AG08395 (cell line): Measurements from ENCODE around the gene TADA2B.
"Not testable (repeated sequence)": the region's sequence is repeated elsewhere in the genome, so short reads cannot be mapped to it uniquely, and the experiment has no call there.

Experiments
- DNase-seq: peaks from one replicate; pipeline ENCODE4 v3.0.0; 2012; ENCODE audit warnings: mixed read lengths, low spot score

Gene TADA2B

DNA sequence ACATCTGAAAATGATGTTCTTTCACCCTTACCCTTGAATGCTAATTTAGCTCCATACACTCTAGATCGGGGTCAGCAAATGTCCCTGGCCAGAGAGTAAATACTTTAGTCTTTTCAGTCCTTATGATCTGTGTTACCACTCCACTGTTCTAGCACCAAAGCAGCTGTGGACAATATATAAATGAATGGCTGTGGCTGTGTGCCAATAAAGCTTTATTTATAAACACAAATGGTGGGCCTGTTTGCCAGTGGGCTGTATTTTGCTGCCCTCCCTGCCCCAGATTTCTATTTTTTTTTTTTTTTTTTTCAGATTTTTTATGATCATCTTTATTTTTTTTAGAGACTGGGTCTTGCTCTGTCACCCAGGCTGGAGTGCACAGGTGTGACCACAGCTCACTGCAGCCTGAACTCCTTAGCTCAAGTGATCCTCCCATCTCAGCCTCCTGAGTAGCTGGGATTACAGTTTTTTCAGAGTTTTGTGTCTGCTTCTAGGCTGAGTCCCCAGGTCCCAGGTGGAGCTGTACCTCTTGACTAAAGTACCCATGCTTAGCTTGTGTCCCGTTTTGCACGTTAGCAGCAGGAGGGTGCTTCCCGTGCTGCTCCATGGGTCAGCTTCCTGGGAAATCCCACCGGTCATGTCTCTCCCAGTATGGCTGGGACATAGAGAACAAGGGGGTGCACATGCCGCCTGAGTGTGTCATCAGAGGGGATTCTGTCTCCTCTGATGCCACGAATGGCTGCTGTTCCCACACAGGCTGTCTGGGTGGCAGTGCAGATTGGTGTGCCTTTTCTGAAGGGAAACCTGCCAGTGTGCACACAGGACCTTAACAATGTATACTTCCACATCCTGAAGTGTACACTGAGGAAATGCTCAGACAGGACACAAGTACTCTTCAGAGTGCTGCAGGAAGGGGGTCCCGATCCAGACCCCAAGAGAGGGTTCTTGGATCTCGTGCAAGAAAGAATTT is 40.7 kb downstream of the TADA2B start:
- DNase-seq: no peak

DNA sequence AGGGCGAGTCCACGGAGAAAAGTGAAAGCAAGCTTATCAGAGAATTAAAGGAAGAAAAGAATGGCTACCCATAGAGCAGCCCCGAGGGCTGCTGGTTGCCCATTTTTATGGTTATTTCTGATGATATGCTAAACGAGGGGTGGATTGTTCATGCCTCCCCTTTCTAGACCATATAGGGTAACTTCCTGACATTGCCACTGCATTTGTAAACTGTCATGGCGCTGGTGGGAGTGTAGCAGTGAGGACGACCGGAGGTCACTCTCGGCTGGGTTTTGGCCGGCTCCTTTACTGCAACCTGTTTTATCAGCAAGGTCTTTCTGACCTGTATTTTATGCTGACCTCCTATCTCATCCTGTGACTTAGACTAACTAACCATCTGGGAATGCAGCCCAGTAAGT is 41.4 kb downstream of the TADA2B start:
- not testable (repeated sequence) for DNase-seq

DNA sequence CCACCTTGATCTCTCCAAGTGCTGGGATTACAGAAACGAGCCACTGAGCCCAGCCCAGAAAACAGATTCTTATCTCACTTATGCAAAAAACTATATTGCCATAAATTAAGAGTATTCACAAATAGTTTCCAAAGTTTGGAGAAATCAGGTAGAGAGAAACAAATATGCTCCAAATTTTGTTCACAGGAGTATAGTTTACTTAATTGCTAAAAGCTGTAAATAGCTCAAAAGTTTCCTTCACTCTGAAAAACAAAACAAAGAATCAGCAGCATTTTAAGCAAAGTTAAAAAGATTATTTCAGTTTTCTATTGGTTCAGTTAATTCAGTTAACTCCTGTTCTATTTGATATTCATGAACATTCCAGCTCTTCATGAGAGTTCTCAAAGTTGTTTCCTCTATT is 43.2 kb downstream of the TADA2B start:
- DNase-seq: no peak

DNA sequence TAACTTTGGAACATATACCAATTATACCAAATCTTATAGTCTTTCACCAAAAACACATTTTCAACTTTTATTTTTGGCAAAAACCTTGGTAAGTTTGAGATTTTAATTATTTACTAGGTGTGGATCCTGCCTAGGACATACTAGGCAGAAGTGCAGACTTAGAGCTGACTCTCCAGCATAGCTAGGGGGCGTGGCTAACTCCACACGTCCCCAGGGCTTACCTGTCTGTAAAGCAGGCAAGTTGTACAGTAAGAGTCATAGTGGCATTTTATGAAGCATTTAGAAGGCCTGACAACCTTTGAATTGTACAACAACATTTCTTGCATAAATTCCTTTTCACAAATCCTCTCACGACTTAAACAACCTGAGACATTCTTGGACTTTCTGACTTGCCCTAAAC is 43.9 kb downstream of the TADA2B start:
- no peak for DNase-seq

DNA sequence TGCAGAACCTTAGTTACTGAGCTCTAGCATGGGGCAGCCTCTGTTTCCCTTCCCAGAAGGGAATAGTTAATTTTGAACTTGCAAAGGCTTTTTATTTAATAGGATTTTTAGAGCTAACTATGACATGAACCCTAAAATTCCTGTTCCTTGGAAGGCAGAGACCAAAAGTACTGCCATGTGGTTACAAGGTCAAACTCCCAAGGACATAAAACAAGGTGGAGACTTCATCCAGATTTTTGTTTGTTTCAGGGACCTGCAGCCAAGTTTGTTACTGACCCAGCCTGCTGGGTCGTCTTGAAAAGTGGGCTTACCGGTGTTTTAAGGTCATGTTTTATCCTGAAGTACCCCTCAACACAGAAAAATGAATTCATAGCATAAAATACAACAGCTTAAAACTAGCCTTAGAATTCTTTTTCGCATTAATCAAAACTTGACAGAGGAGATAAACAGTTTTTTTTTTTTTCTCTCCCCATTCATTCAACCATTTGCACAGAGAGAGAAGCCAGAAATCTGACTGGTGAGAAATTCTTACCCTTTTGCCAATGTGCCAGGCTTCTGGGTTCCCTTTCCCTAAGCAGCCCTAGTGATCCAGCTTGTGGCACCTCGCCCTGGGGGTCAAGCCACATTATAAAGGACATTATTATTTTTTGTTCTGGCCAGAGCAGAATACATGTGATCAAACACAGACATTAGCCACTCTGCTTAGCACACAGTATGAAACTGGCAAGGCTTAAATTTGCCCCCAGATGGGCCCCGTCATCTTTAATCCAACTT is 46.2 kb downstream of the TADA2B start:
- no peak for DNase-seq

DNA sequence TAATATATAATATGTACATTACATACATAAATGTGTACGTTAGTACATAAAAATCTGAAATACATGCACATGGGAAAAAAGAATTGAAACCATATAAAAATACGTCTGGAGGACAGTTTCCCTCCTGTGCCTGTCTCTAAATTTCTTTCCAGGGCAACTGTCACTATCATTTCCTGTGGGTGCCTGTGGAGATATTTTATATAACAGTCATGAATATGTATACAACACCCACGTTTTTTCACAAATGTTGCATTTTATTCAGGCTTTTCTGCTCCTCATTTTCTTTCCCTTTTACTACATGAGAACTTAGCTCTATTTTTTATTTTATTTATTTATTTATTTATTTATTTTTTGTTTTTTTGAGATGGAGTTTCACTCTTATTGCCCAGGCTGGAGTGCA is 48.9 kb downstream of the TADA2B start:
- no peak for DNase-seq

DNA sequence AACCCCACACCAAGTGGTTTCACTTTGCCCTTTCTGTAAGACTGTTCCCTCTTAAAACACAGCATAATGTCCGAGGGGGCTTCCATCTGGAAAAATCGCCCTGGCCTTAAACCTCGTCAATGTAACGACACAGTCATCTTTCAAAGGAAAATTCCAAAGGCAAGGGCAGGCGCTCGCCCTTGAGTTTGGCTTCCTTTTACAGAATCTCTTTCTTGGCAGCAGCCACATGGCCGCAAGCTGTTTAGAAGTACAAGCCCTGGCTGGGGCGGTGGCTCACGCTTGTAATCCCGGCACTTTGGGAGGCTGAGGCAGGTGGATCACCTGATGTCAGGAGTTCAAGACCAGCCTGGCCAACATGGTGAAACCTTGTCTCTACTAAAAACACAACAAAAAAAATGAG is 51.7 kb downstream of the TADA2B start:
- no peak for DNase-seq

DNA sequence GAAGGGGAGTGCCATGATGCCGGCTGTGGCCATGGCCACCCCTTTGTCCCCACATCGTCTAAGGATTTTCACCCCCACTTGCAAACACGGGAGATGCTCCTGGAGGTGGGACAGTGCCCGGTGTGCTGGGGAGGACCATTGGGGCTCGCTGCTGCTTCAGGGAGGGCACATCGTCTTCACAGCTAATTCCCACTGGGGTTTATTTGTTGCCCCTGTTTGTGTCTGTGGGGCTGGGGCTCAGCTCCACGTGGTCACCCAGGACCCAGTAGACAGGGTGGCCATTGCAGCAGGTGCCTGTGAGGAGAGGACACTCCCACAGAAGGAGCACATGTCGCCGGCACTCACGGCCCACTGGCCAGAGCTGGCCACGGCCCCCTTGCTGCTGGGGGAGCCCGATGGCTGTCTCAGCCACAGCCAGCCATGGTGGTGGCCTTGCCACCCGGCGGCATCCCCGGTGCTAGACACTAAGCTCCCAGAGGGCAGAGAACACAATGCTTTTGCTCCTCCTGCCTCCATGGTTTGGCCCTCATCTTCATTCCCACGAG is 52.5 kb downstream of the TADA2B start:
- DNase-seq: no peak

DNA sequence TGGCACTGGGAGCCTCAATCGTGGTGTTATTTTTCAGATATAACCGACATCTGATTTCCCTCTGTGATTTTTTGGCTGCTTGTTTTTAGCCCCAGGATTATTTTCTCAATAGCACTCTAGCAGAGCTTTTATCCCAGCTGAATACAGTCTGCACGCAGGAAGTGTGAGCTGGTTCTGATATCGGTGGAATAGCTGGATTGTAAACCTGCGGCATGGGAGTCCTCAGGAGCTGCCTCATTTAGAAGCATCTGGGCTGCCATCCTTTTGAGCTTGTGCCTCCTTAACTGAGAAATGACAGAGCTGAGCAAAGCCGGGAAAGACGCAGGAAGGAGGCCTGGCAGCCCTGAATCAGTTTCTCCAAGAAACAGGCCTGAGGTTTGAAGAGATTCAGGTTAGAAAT is 53.1 kb downstream of the TADA2B start:
- no peak for DNase-seq

DNA sequence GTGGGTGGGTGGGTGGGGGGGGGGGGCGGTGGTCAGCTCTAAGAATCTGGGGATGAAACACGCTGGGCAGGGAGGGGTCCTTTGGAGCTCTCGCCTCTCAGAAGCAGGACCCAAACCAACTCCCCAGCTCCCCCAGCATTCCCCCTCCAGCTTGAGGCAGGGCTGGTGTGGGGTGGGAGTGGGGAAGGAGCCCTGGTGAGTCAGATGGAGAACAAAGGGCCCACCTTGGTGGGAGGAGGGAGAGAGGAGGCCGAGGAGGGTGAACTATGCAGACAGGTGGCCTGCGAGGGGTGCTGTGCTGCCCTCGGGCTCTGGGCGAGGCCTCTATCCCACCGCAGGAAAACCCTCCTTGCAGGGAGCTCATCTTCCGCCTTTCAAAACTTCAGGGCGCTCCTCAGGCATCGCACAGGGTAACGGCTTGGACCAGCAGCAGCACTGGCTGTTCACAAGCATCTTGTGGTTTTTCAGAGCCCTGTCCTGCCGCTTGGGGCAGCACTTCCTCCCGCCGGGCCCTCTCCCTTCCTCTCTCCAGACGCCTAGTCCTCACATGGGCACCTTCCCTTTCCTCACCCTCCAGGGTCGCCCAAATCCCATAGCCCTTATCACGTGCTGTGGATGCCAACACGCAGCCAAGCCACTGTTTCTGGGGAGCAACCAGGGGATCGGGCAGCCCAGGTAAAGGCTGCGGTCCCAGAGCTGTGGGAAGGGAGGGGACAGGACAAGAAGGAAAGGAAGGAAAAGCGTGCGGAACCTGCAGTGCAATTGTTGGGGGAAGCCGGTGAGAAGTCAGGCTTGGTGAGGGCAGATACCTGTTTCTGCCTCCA is 58.7 kb downstream of the TADA2B start:
- DNase-seq: peak; percentile 83

DNA sequence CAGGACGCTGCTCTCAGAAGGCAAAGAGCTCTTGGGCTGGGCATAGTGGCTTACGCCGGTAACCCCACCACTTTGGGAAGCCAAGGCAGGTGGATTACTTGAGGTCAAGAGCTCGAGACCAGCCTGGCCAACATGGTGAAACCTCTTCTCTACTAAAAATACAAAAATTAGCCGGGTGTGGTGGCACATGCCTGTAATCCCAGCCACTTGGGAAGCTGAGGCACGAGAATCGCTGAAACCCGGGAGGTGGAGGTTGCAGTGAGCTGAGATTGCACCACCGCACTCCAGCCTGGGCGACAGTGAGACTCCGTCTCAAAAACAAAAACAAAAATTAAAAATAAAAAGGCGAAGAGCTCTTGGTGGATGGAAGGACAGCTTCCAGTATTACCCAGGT is 59.3 kb downstream of the TADA2B start:
- DNase-seq: not testable (repeated sequence)

DNA sequence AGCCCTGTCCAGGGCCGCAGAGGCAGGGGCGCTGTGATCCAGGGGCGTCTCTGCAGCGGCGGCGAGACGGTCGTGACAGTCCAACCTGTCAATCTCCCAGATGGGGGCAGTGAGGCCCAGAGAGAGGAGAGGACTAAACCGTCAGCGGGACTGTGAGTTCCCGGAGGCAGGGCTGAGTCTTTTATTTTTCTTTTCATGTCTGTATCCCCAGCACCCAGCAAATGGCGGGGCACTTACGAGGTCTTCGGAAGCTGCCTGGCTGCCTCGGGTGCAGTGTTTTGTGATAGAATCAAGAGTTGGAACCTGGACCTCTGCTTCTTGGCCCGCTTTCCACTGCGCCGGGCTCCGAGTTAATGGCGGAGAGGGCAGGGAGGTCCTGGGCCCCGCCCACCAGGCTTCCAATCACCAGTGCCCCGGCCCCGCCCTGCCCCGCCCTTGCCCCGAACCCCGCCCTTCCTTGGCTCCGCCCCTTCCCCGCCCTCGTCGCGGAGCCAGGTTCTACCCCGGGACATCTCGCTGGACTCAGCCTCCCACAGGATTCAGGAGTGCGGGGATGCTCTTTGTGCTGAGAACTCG is 59.9 kb downstream of the TADA2B start:
- peak; percentile 98 for DNase-seq

DNA sequence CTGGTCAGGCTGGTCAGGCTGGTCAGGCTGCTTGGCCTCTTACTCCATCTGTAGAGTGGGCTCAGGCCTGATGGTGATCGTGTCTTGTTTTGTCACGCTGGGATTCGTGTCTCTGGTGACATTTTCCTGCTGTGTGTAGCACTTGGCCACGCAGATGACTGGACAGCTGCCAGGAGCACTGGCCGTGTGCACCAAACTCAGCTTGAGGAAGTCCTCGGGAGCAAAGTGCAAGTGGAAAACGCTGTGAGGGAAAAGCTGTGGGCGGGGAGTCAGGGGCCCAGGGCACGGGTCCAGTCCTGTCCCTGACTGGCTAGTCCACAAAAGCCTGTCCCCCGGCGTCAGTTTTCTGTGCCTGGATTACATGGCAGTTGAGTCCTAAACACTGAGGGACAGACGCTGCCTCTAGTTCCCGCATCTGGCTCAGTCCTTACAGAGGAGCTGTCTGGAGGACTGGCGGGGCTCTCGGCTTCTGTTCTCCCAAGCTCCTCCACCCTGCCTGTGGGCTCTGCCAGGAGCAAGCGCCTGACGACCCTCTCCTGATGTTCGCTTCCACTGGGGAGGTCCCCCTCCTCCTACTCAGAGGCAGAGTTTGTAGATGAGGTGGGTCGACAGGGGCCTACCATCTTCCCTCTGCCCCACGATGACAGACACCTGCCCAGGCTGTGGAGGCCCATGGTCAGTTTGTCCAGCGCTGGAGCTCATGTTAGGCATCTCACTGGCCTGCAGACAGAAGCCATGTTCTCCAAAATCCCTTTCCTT is 60.6 kb downstream of the TADA2B start:
- no peak for DNase-seq

DNA sequence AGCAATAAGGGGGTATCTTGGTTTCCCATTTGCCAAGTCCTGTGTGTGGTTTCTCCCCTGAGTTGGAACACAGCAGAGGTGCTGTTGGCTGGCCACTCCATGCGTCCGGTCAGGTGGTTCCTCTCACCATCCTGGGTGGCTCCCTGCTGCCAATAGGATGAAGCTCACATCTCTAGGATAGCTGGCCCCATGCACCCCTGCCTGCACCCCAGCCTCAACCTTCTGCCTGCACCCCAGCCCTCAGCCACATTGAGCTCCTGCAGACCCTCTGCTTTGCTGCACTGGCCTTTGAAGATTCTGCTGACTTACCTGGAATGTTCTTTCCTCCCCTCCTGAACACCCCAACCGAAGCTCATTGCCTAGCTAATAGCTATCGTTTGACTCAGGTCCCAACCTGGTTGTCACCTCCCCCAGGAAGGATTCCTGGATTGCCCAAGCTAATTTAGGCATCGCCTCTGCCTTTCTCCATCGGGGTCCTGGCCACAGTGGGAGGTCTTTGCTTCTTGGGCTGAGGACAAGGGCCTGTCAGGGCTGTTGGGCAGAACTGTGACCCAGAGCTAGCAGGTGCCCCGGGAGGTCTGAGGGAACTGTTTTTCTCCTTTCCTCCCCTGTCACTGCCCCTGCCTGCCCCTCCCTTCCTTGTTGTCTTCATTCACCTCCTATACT is 61.3 kb downstream of the TADA2B start:
- DNase-seq: no peak

DNA sequence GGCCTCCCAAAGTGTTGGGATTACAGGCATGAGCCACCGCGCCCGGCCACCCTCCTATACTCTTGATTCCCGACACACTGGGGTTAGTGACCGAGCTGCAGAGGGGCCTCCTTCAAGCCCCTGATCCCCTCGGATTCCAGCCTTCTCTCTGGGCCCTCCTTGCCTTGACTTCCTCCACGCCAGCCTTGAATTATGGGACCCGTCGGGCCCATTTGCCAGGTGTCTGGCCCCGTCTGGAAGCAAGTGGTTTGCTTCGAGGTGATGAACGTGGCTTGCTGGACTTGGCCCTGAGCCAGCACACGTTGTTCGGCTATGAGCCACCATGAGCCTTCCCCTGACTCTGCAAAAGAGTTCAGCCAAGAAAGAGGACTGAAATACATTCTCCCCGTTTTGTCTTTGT is 62.1 kb downstream of the TADA2B start:
- DNase-seq: no peak

DNA sequence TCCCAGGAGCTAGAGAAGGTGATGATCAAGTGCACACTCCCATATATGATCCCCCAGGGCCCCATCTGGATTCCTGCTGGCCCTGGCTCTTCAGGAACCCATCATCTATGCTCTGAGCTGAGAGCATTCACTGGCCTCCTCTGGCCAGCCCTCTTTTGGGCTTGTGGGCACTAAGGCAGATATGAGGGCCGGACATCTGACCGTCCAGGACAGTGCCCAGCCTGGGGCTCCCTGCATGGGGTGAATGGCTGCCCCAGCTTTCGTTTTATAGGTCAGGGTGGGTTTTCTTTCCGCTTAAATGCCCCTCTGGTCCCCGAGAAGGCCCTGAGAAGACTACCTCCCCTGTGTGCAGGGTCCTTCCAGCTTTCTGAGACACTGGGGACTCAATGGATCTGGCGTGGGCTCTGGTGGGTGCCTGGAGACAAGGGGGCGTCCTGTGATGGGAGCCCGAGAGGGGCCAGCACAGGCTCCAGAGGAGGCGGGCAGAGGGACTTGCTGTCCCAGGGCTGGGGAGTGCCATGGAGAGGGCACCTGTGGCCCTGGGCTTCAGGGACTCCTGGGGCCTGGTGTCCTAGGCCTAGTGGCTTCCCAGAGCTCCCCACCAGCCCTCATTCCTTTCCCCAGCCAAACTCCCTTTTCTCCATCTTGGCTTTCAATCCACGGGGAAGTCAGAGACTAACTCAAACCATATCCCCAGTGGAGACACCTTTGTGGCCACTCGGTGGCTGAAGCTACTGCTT is 64.2 kb downstream of the TADA2B start:
- no peak for DNase-seq
